HG02885 (cell line): ENCODE measurements around the gene RIIAD1.
A peak's percentile ranks its signal among the peaks of the same experiment; 100 is the strongest.
"Not testable (repeated sequence)": the region's sequence is repeated elsewhere in the genome, so short reads cannot be mapped to it uniquely, and the experiment has no call there.

Source experiments
- ATAC-seq: cut with Tn5 transposase; IDR thresholded peaks from one replicate; pipeline ENCODE4 v1.9.1; 2021; ENCODE audit warnings: mild to moderate bottlenecking; ENCODE audit not compliant: unreplicated experiment, poor library complexity

The RIIAD1 gene

GRCh38 chr1:151729157-151729965 lies 8.0 kb downstream of the RIIAD1 start:
- ATAC-seq: no peak

- ATAC-seq: no peak
Observed at GRCh38 chr1:151729966-151730291, 8.6 kb downstream of the RIIAD1 start.

GRCh38 chr1:151733126-151733525 lies 11.8 kb downstream of the RIIAD1 start:
- ATAC-seq: no peak

- not testable (repeated sequence) for ATAC-seq
Observed at GRCh38 chr1:151733995-151734394, 12.7 kb downstream of the RIIAD1 start.

- ATAC-seq: no peak
Observed at GRCh38 chr1:151737026-151737425, 15.7 kb downstream of the RIIAD1 start.

- no peak for ATAC-seq
Observed at GRCh38 chr1:151737479-151737878, 16.2 kb downstream of the RIIAD1 start.

- ATAC-seq: no peak
Observed at GRCh38 chr1:151739590-151740355, 18.5 kb downstream of the RIIAD1 start.

- ATAC-seq: no peak
Observed at GRCh38 chr1:151741516-151741915, 20.2 kb downstream of the RIIAD1 start.

GRCh38 chr1:151756291-151756690 lies 35.0 kb downstream of the RIIAD1 start:
- ATAC-seq: no peak

GRCh38 chr1:151759241-151759640 lies 37.9 kb downstream of the RIIAD1 start:
- ATAC-seq: no peak

GRCh38 chr1:151760597-151761385 lies 39.5 kb downstream of the RIIAD1 start:
- ATAC-seq: no peak

- peak; percentile 92 for ATAC-seq
Observed at GRCh38 chr1:151762941-151763921, 41.9 kb downstream of the RIIAD1 start, which contains the start of gene MRPL9. Gene MRPL9, minus strand, starts transcription at chr1:151763496. Its CDS starts 17 bp downstream, at chr1:151763479.

- no peak for ATAC-seq
Observed at GRCh38 chr1:151763990-151764389, 42.7 kb downstream of the RIIAD1 start.

- ATAC-seq: not testable (repeated sequence)
Observed at GRCh38 chr1:151768351-151769066, 47.2 kb downstream of the RIIAD1 start.

- not testable (repeated sequence) for ATAC-seq
Observed at GRCh38 chr1:151769270-151769669, 47.9 kb downstream of the RIIAD1 start.

- no peak for ATAC-seq
Observed at GRCh38 chr1:151773702-151774101, 52.4 kb downstream of the RIIAD1 start.

GRCh38 chr1:151774256-151774922 lies 53.1 kb downstream of the RIIAD1 start:
- no peak for ATAC-seq

GRCh38 chr1:151775894-151776664 lies 54.8 kb downstream of the RIIAD1 start:
- no peak for ATAC-seq
